ENCODE data around the gene CFAP68. TPM values are rescaled to one million over a fixed set of nuclear protein-coding genes. Genes with fewer than 3 reads are reported as not detected.
"Not testable (repeated sequence)": the region's sequence is repeated elsewhere in the genome, so short reads cannot be mapped to it uniquely, and the experiment has no call there.

Gene CFAP68
- total RNA-seq, 1 donor from 2014 or later: 17.2 TPM

DNA sequence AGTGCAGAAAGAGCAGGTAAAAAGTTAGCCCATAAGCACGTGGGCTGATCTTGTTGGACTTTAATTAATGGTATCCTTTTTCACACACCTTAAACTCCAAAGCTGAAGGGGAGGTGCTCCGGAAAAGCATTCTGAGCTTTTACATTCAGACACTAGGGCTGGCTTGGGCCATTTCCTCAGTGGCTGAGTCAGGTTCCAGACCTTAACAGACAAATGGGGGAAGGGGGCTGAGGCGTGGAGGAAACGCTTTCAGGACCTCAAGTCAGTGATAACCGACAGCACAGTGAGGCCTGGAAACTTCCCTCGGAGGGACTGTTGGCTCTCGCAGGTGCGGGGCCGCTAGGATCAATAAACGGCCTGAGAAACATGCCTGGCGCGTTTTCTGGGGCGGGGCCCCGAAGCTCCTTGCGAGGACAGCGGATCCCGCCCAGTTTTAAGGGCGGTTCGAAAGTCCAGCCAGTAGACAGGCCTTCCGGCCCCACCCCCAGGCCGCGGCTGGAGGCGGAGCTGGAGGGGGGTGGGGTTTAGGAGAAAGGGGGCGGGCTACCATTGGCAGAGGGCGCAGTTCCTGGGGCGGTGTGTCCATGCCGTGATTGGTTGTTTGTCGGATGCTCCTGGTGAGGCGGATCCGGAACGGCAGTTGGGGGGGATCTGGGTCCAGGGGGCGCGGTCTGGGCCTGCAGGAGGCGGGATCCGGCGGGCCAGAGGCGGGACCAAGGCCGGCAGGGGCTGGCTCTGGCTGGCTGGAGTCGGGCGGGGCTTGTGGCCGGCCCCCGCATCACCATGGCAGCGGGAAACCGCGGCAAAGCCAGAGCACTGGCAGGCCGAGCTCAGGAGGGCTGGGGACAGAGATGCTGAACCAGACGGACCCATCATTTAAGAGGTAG lies 47.4 kb downstream of the CFAP68 start:
- peak; percentile 16 for TF ChIP-seq CTCF (IDR thresholded peaks at IDR 0.05)
- H3K27me3 Mint-ChIP-seq (ENCODE audit: unreplicated experiment): no peaks in the 10 kb centered on the region
- peak overlapping the region; percentile 93 for H3K27ac Mint-ChIP-seq (ENCODE audit: unreplicated experiment)
- peak overlapping the region; percentile 77 for H3K4me3 Mint-ChIP-seq (ENCODE audit: unreplicated experiment)
- peaks cover 34% of the 10 kb centered on the region for H3K4me1 Mint-ChIP-seq (ENCODE audit: unreplicated experiment)
- H3K9me3 Mint-ChIP-seq (ENCODE audit: unreplicated experiment): no peaks in the 10 kb centered on the region
- H3K36me3 Mint-ChIP-seq (ENCODE audit: unreplicated experiment): no peaks in the 10 kb centered on the region
- DNase-seq (ENCODE audit: extremely low spot score, unreplicated experiment): peak; percentile 99

- TF ChIP-seq CTCF (IDR thresholded peaks at IDR 0.05): no peak
- no peak overlapping the region for H3K27ac Mint-ChIP-seq (ENCODE audit: unreplicated experiment)
- no peaks in the 10 kb centered on the region for H3K36me3 Mint-ChIP-seq (ENCODE audit: unreplicated experiment)
- peaks cover 14% of the 10 kb centered on the region for H3K4me1 Mint-ChIP-seq (ENCODE audit: unreplicated experiment)
- no peaks in the 10 kb centered on the region for H3K9me3 Mint-ChIP-seq (ENCODE audit: unreplicated experiment)
- DNase-seq (ENCODE audit: extremely low spot score, unreplicated experiment): no peak
- H3K4me3 Mint-ChIP-seq (ENCODE audit: unreplicated experiment): no peak overlapping the region
- no peaks in the 10 kb centered on the region for H3K27me3 Mint-ChIP-seq (ENCODE audit: unreplicated experiment)
Measured at GRCh38 chr11:111930472-111930871, 51.1 kb downstream of the CFAP68 start.

DNA sequence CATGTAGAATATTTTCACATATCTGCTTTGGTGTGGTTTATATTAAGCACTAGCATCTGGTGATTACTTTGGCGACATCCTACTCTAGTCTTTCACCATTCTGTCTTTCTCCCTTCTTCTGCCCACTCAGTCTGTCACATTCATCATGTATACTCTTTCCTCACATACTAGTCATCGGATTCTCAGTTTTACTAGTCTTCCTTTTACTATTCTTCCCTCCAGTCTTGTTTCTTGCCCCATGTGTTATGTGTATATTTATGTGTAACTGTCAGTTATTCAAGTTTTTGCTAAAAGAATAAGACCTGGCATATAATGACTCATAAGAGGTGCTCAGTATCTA lies 53.2 kb downstream of the CFAP68 start:
- H3K27ac Mint-ChIP-seq (ENCODE audit: unreplicated experiment): no peak overlapping the region
- no peak overlapping the region for H3K4me3 Mint-ChIP-seq (ENCODE audit: unreplicated experiment)
- no peak for TF ChIP-seq CTCF (IDR thresholded peaks at IDR 0.05)
- no peaks in the 10 kb centered on the region for H3K36me3 Mint-ChIP-seq (ENCODE audit: unreplicated experiment)
- no peaks in the 10 kb centered on the region for H3K9me3 Mint-ChIP-seq (ENCODE audit: unreplicated experiment)
- no peak for DNase-seq (ENCODE audit: extremely low spot score, unreplicated experiment)
- H3K4me1 Mint-ChIP-seq (ENCODE audit: unreplicated experiment): peaks cover 17% of the 10 kb centered on the region
- no peaks in the 10 kb centered on the region for H3K27me3 Mint-ChIP-seq (ENCODE audit: unreplicated experiment)

DNA sequence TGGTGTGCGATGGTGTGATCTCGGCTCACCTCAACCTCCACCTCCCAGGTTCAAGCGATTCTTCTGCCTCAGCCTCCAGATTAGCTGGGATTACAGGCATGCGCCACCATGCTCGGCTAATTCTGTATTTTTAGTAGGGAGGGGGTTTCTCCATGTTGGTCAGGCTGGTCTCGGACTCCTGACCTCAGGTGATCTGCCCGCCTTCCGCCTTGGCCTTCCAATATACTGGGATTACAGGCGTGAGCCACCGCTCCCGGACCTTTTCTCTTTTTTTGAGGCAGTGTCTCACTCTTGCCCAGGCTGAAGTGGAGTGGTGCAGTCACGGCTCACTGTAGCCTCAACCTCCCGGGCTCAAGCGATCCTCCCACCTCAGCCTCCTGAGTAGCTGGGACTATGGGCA lies 53.8 kb downstream of the CFAP68 start:
- not testable (repeated sequence) for H3K27ac Mint-ChIP-seq (ENCODE audit: unreplicated experiment); DNase-seq (ENCODE audit: extremely low spot score, unreplicated experiment); H3K27me3 Mint-ChIP-seq (ENCODE audit: unreplicated experiment); H3K36me3 Mint-ChIP-seq (ENCODE audit: unreplicated experiment); H3K4me3 Mint-ChIP-seq (ENCODE audit: unreplicated experiment); H3K9me3 Mint-ChIP-seq (ENCODE audit: unreplicated experiment)
- peaks cover 23% of the 10 kb centered on the region for H3K4me1 Mint-ChIP-seq (ENCODE audit: unreplicated experiment)

DNA sequence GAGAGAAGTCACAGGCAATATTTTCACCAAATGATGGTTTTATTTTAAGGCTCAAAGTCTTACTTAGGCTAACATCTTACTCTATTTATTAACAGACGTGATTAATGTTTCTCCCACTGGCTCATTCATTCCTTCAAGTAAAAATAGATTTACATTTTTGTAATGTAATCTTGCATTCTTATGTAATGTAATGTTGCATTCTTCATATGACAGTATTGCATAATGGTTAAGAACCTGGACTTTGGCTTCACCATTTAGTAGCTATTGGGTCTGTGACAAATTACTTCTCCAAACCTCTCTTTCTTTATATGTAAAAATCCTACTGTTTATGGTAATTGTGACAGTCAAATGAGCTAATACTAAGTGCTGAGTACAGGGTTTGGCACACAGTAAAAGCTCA lies 54.5 kb downstream of the CFAP68 start:
- Mint-ChIP-seq H3K36me3 (ENCODE audit: unreplicated experiment) (no peaks in the 10 kb centered on the region), H3K4me3 (ENCODE audit: unreplicated experiment) (no peak overlapping the region), H3K9me3 (ENCODE audit: unreplicated experiment) (no peaks in the 10 kb centered on the region)

More for the DNA sequence above, 54.5 kb downstream of the CFAP68 start:
- peaks cover 30% of the 10 kb centered on the region for H3K4me1 Mint-ChIP-seq (ENCODE audit: unreplicated experiment)
- H3K27ac Mint-ChIP-seq (ENCODE audit: unreplicated experiment): no peak overlapping the region
- no peak for DNase-seq (ENCODE audit: extremely low spot score, unreplicated experiment)
- no peaks in the 10 kb centered on the region for H3K27me3 Mint-ChIP-seq (ENCODE audit: unreplicated experiment)
- no peak for TF ChIP-seq CTCF (IDR thresholded peaks at IDR 0.05)

Data from osteocyte (in vitro differentiated cells).